Measurements from ENCODE around the gene OR52W1.

OR52W1 gene
- 0 to 0.22 (median 0) reads per million in 17 experiments for total RNA-seq

- DNase-seq: no peak
Measured at GRCh38 chr11:6199174-6199810, at the start of gene OR52W1. Gene OR52W1, plus strand, starts transcription at chr11:6199224. Its CDS starts 0 bp downstream, at chr11:6199224.

- no peak for DNase-seq
Measured at GRCh38 chr11:6151117-6151516, 47.9 kb upstream of the OR52W1 start.

GRCh38 chr11:6152126-6152525 lies 46.9 kb upstream of the OR52W1 start:
- no peak for DNase-seq

GRCh38 chr11:6156628-6157359 lies 42.2 kb upstream of the OR52W1 start:
- DNase-seq: peak in 3 of 4 experiments; percentile 13 to 37 (median 25)

- no peak for DNase-seq
Measured at GRCh38 chr11:6170226-6170625, 28.8 kb upstream of the OR52W1 start, which contains the start of gene OR52B2. Gene OR52B2, minus strand, starts transcription at chr11:6170326. Its CDS starts 0 bp downstream, at chr11:6170326.

GRCh38 chr11:6175440-6175839 lies 23.6 kb upstream of the OR52W1 start:
- no peak for DNase-seq

- peak; percentile 57 to 85 (median 64) for DNase-seq
Measured at GRCh38 chr11:6191742-6192141, 7.3 kb upstream of the OR52W1 start.

GRCh38 chr11:6194065-6194581 lies 4.9 kb upstream of the OR52W1 start:
- DNase-seq: peak; percentile 27 to 78 (median 50)

- DNase-seq: no peak
Measured at GRCh38 chr11:6196396-6196795, 2.6 kb upstream of the OR52W1 start.

GRCh38 chr11:6197466-6198200 lies 1.4 kb upstream of the OR52W1 start:
- DNase-seq: no peak

GRCh38 chr11:6200975-6201374 lies 2.0 kb downstream of the OR52W1 start:
- DNase-seq: peak; percentile 88 to 97 (median 92)

- DNase-seq: peak; percentile 39 to 81 (median 62)
Measured at GRCh38 chr11:6201481-6201880, 2.5 kb downstream of the OR52W1 start.

- no peak for DNase-seq
Measured at GRCh38 chr11:6202041-6202440, 3.0 kb downstream of the OR52W1 start.

- DNase-seq: no peak
Measured at GRCh38 chr11:6203327-6203726, 4.3 kb downstream of the OR52W1 start.

GRCh38 chr11:6204706-6205105 lies 5.7 kb downstream of the OR52W1 start:
- DNase-seq: peak; percentile 50 to 85 (median 70)

GRCh38 chr11:6205366-6205765 lies 6.3 kb downstream of the OR52W1 start, which contains the start of gene C11orf42:
Gene C11orf42, plus strand, starts transcription at chr11:6205557. Its CDS starts 59 bp downstream, at chr11:6205616.
- no peak for DNase-seq

GRCh38 chr11:6206456-6207180 lies 7.6 kb downstream of the OR52W1 start:
- no peak for DNase-seq

- no peak for DNase-seq
Measured at GRCh38 chr11:6209801-6210200, 10.8 kb downstream of the OR52W1 start.

GRCh38 chr11:6210274-6210955 lies 11.4 kb downstream of the OR52W1 start:
- no peak for DNase-seq

GRCh38 chr11:6214530-6214929 lies 15.5 kb downstream of the OR52W1 start:
- DNase-seq: no peak

- DNase-seq: no peak
Measured at GRCh38 chr11:6216501-6216900, 17.5 kb downstream of the OR52W1 start.

- DNase-seq: no peak
Measured at GRCh38 chr11:6217722-6218121, 18.7 kb downstream of the OR52W1 start.
